ENCODE results near the gene PARL. TPM values are rescaled to one million over a fixed set of nuclear protein-coding genes. Genes with fewer than 3 reads are reported as not detected.

Gene PARL
- total and polyA plus RNA-seq, 10 of the 15 experiments (the other 5 are each of a cell fraction or from before 2014, with no cell fraction given): 49.7 to 113 (median 77.2) TPM

DNA sequence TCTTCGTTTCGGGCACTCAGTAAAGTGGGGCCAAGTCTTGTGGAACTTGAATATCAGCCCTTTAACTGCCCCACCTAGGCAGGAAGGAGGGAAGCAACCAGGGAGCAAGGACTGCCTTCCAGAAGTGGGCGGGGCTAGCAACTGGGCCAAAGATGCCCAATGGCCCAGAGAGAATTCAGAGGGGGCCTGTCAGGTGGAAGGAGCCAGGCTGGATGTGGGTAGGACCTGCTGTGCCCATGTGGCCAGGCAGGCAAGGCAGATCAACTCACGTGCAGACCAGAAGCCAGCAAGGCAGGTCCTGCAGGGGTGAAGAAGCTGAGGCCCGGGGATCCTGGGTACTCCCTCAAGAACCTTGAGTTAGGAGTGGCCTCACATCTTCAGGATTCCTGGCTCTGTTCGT lies 64.8 kb downstream of the PARL start:
- ChIA-PET SMC1A (ENCODE audit: uncharacterized antibody, unreplicated experiment) (no interaction called here), CTCF (no interaction called here), POLR2A (interaction anchor here (0.5 kb wide), 1 partner anchor 24 kb away, joined by 4 read pairs; no protein-coding TSS in a partner anchor), RAD21 (ENCODE audit: unreplicated experiment) (no interaction called here)
- no peak for ATAC-seq
- TF ChIP-seq RUNX3 (IDR thresholded peaks at IDR 0.05; ENCODE audit: low read length) (no peak), MYB (IDR thresholded peaks at IDR 0.05; ENCODE audit: borderline replicate concordance, low read depth, low read length) (no peak), ZBED1 (IDR thresholded peaks at IDR 0.05; ENCODE audit: borderline replicate concordance) (no peak), SMC3 (IDR thresholded peaks at IDR 0.05; ENCODE audit: borderline replicate concordance, low read length) (no peak), BMI1 (IDR thresholded peaks at IDR 0.05; ENCODE audit: borderline replicate concordance) (no peak), TCF12 (IDR thresholded peaks at IDR 0.05; ENCODE audit: low read depth, low read length) (no peak), NR2C1 (IDR thresholded peaks at IDR 0.05) (no peak), MTA3 (IDR thresholded peaks at IDR 0.05; ENCODE audit: borderline replicate concordance, low read length) (no peak), PAX5 (IDR thresholded peaks at IDR 0.05; ENCODE audit: borderline replicate concordance, low read depth, low read length) (no peak), MEF2B (IDR thresholded peaks at IDR 0.05; ENCODE audit: partially characterized antibody, poor library complexity, severe bottlenecking) (no peak), ZNF217 (IDR thresholded peaks at IDR 0.05) (no peak), CHD1 (IDR thresholded peaks at IDR 0.05; ENCODE audit: low read depth, low read length) (no peak), TCF3 (IDR thresholded peaks at IDR 0.05; ENCODE audit: borderline replicate concordance, insufficient read depth, low read depth, low read length) (no peak), RAD51 (IDR thresholded peaks at IDR 0.05) (no peak), BCL11A (IDR thresholded peaks at IDR 0.05; ENCODE audit: low read depth, low read length) (no peak), SIX5 (IDR thresholded peaks at IDR 0.05; ENCODE audit: low read depth, low read length, severe bottlenecking) (no peak)
- TF ChIP-seq, protein P1, sequence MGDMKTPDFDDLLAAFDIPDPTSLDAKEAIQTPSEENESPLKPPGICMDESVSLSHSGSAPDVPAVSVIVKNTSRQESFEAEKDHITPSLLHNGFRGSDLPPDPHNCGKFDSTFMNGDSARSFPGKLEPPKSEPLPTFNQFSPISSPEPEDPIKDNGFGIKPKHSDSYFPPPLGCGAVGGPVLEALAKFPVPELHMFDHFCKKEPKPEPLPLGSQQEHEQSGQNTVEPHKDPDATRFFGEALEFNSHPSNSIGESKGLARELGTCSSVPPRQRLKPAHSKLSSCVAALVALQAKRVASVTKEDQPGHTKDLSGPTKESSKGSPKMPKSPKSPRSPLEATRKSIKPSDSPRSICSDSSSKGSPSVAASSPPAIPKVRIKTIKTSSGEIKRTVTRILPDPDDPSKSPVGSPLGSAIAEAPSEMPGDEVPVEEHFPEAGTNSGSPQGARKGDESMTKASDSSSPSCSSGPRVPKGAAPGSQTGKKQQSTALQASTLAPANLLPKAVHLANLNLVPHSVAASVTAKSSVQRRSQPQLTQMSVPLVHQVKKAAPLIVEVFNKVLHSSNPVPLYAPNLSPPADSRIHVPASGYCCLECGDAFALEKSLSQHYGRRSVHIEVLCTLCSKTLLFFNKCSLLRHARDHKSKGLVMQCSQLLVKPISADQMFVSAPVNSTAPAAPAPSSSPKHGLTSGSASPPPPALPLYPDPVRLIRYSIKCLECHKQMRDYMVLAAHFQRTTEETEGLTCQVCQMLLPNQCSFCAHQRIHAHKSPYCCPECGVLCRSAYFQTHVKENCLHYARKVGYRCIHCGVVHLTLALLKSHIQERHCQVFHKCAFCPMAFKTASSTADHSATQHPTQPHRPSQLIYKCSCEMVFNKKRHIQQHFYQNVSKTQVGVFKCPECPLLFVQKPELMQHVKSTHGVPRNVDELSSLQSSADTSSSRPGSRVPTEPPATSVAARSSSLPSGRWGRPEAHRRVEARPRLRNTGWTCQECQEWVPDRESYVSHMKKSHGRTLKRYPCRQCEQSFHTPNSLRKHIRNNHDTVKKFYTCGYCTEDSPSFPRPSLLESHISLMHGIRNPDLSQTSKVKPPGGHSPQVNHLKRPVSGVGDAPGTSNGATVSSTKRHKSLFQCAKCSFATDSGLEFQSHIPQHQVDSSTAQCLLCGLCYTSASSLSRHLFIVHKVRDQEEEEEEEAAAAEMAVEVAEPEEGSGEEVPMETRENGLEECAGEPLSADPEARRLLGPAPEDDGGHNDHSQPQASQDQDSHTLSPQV (IDR thresholded peaks at IDR 0.05): no peak
- TF ChIP-seq, protein P2, sequence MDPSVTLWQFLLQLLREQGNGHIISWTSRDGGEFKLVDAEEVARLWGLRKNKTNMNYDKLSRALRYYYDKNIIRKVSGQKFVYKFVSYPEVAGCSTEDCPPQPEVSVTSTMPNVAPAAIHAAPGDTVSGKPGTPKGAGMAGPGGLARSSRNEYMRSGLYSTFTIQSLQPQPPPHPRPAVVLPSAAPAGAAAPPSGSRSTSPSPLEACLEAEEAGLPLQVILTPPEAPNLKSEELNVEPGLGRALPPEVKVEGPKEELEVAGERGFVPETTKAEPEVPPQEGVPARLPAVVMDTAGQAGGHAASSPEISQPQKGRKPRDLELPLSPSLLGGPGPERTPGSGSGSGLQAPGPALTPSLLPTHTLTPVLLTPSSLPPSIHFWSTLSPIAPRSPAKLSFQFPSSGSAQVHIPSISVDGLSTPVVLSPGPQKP (IDR thresholded peaks at IDR 0.05; ENCODE audit: low read depth, low read length): no peak
- TF ChIP-seq, protein P3, sequence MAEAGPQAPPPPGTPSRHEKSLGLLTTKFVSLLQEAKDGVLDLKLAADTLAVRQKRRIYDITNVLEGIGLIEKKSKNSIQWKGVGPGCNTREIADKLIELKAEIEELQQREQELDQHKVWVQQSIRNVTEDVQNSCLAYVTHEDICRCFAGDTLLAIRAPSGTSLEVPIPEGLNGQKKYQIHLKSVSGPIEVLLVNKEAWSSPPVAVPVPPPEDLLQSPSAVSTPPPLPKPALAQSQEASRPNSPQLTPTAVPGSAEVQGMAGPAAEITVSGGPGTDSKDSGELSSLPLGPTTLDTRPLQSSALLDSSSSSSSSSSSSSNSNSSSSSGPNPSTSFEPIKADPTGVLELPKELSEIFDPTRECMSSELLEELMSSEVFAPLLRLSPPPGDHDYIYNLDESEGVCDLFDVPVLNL (IDR thresholded peaks at IDR 0.05; ENCODE audit: low read depth, low read length): no peak
- no peak overlapping the region for H3K9ac ChIP-seq (ENCODE audit: control insufficient read depth, insufficient read depth, low read length)
- WGBS (ENCODE audit: insufficient coverage, insufficient replicate concordance, low lambda C conversion rate, missing lambda C conversion rate): 66% methylated on average over 6 of the region's 6 CpGs
- no peaks in the 10 kb centered on the region; a peak in 2 of 4 replicates for H3K36me3 ChIP-seq (ENCODE audit: control insufficient read depth in 2 of 2, insufficient read depth in 2 of 2, low read length in 1 of 2)
- no peaks in the 10 kb centered on the region for H3K79me2 ChIP-seq (ENCODE audit: control insufficient read depth, insufficient read depth, low read length)
- H3K4me3 ChIP-seq: no peak overlapping the region
- no peak overlapping the region for H3K27ac ChIP-seq (ENCODE audit: control insufficient read depth, insufficient read depth)
- no peak overlapping the region for H2AFZ ChIP-seq (ENCODE audit: control insufficient read depth, low read depth, low read length)
- H3K9me3 ChIP-seq (replicated peaks; ENCODE audit: control insufficient read depth, insufficient read depth, low read length): no peaks in the 10 kb centered on the region
- H3K4me2 ChIP-seq (ENCODE audit: control insufficient read depth, insufficient read depth): no peak overlapping the region
- no TSS peak for BruUV-seq (replicated peaks)
- intact Hi-C loops (cut with micrococcal nuclease; ENCODE audit: unreplicated experiment) (no loop called here), in situ Hi-C loops (cut with MboI) (no loop called here)
- no peak for FAIRE-seq
- no peaks in the 10 kb centered on the region for H3K27me3 ChIP-seq (replicated peaks in 1 of 2; ENCODE audit: control insufficient read depth in 2 of 2, insufficient read depth in 2 of 2, low read length in 1 of 2)
- no peaks in the 10 kb centered on the region for H4K20me1 ChIP-seq (ENCODE audit: control insufficient read depth, insufficient read depth)
- no peak for DNase-seq (ENCODE audit: low read depth, low spot score)
- H3K4me1 ChIP-seq (ENCODE audit: control insufficient read depth, insufficient read depth, low read length): peaks cover 21% of the 10 kb centered on the region
